SK-N-SH (cell line): Measurements from ENCODE around the gene H2AZ2. TPM values are rescaled to one million over a fixed set of nuclear protein-coding genes. Genes with fewer than 3 reads are reported as not detected.

Experiments
- CTCF ChIA-PET: fragments of 300-600, 350-600 bp; formaldehyde crosslinking; extraction: SDS; loops from one replicate; lab custom pipeline; 2021; lab: Yijun Ruan, JAX
- POLR2A ChIA-PET: fragments of 350-600 bp; sonication (Branson Sonifier 250); formaldehyde crosslinking; extraction: SDS; loops from one replicate; lab custom pipeline; 2020; ENCODE audit warnings: antibody characterized with exemption, inconsistent platforms; lab: Yijun Ruan, JAX
- DNase-seq: peaks from one replicate; pipeline ENCODE4 v3.0.0; 2012
- H2AFZ ChIP-seq: fragments of 200-600 bp; sonication (generic); 2 replicates; pipeline ENCODE4 v1.8.1; 2016; ENCODE audit warnings: antibody characterized with exemption, mild to moderate bottlenecking, low read depth
- H3F3A ChIP-seq: fragments of 200-600 bp; sonication (generic); replicated peaks from 2 replicates; pipeline ENCODE3; 2016; ENCODE audit warnings: antibody characterized with exemption, mild to moderate bottlenecking; ENCODE audit not compliant: insufficient read depth
- H3K27ac ChIP-seq, 2 experiments: fragments of 200-500 bp in 1 of 2; fragments of 200-600 bp in 1 of 2; sonication (Bioruptor generic) in 1 of 2; sonication (generic), shearing (Covaris generic) in 1 of 2; 2 replicates each; pipeline versions ENCODE4 v1.5.1 to v1.6.1; 2014 to 2016; ENCODE audit warnings: low read depth in 2 of 2, inconsistent platforms in 1 of 2, low read length in 1 of 2, mild to moderate bottlenecking in 1 of 2, mixed read lengths in 1 of 2
- H3K27me3 ChIP-seq: fragments of 200-600 bp; sonication (generic), shearing (Covaris generic); 2 replicates; pipeline ENCODE4 v1.6.1; 2016; ENCODE audit warnings: mixed run types; ENCODE audit not compliant: insufficient read depth
- H3K36me3 ChIP-seq, 2 experiments: fragments of 200-500 bp in 1 of 2; fragments of 200-600 bp in 1 of 2; sonication (Bioruptor generic) in 1 of 2; sonication (generic) in 1 of 2; replicated peaks in 1 of 2; 2 replicates each; pipeline versions ENCODE3 to v1.5.1; 2014 to 2016; ENCODE audit warnings: low read length in 1 of 2, mild to moderate bottlenecking in 1 of 2; ENCODE audit not compliant: insufficient read depth in 2 of 2, control insufficient read depth in 1 of 2
- H3K4me1 ChIP-seq, 2 experiments: fragments of 200-500 bp in 1 of 2; fragments of 200-600 bp in 1 of 2; sonication (Bioruptor generic) in 1 of 2; sonication (generic), shearing (Covaris generic) in 1 of 2; 2 replicates each; pipeline versions ENCODE4 v1.5.1 to v1.6.1; 2014 to 2016; ENCODE audit warnings: low read depth in 1 of 2, low read length in 1 of 2, mixed run types in 1 of 2; ENCODE audit not compliant: insufficient read depth in 2 of 2, control insufficient read depth in 1 of 2
- H3K4me2 ChIP-seq: fragments of 200-600 bp; sonication (generic), shearing (Covaris generic); 2 replicates; pipeline ENCODE4 v1.6.1; 2017; ENCODE audit warnings: mixed run types
- H3K4me3 ChIP-seq, 2 experiments: fragments of 200-500 bp in 1 of 2; fragments of 200-600 bp in 1 of 2; sonication (Bioruptor generic) in 1 of 2; sonication (generic), shearing (Covaris generic) in 1 of 2; 2 replicates each; pipeline versions ENCODE4 v1.5.1 to v1.8.1; 2014 to 2016; ENCODE audit warnings: low read depth in 2 of 2, inconsistent platforms in 1 of 2, low read length in 1 of 2, mild to moderate bottlenecking in 1 of 2, mixed read lengths in 1 of 2, moderate library complexity in 1 of 2
- H3K79me2 ChIP-seq: fragments of 200-600 bp; sonication (generic); 2 replicates; pipeline ENCODE4 v1.8.1; 2017; ENCODE audit warnings: mild to moderate bottlenecking; ENCODE audit not compliant: insufficient read depth
- H3K9ac ChIP-seq: fragments of 200-600 bp; sonication (generic); 2 replicates; pipeline ENCODE4 v1.6.1; 2017; ENCODE audit warnings: mixed run types
- H3K9me2 ChIP-seq: fragments of 200-600 bp; sonication (generic); 2 replicates; pipeline ENCODE4 v1.6.1; 2017; ENCODE audit warnings: mixed run types
- H3K9me3 ChIP-seq: fragments of 200-600 bp; sonication (generic); 2 replicates; pipeline ENCODE4 v1.6.1; 2017; ENCODE audit warnings: mixed run types, mild to moderate bottlenecking, moderate library complexity
- H4K20me1 ChIP-seq: fragments of 200-600 bp; sonication (generic); 2 replicates; pipeline ENCODE4 v1.6.1; 2017; ENCODE audit warnings: mild to moderate bottlenecking, mixed run types; ENCODE audit not compliant: insufficient read depth
- CTCF ChIP-seq: fragments of 200-600 bp; sonication (generic); IDR thresholded peaks from 2 replicates; pipeline ENCODE4 v1.6.1; 2017; ENCODE audit warnings: antibody characterized with exemption, mild to moderate bottlenecking, moderate library complexity
- ELF1 ChIP-seq: IDR thresholded peaks from 2 replicates; pipeline ENCODE4 v1.4.0; 2012
- EP300 ChIP-seq, 2 experiments: IDR thresholded peaks; 2 replicates each; pipeline versions ENCODE4 v1.4.0 to v1.6.1; 2012; ENCODE audit warnings: borderline replicate concordance in 1 of 2, low read depth in 1 of 2, low read length in 1 of 2
- JUND ChIP-seq: IDR thresholded peaks from 2 replicates; pipeline ENCODE4 v1.4.0; 2012
- MEF2A ChIP-seq: IDR thresholded peaks from 2 replicates; pipeline ENCODE4 v1.4.0; 2012; ENCODE audit warnings: low read depth, borderline replicate concordance
- MXI1 ChIP-seq: IDR thresholded peaks from 2 replicates; pipeline ENCODE4 v1.6.1; 2012; ENCODE audit warnings: mild to moderate bottlenecking, low read depth, low read length, improper control_type of control experiment
- NFIC ChIP-seq: IDR thresholded peaks from 2 replicates; pipeline ENCODE4 v1.4.0; 2012; ENCODE audit warnings: borderline replicate concordance
- RCOR1 ChIP-seq: fragments of 150-350 bp; IDR thresholded peaks from 2 replicates; pipeline ENCODE4 v1.6.1; 2017; ENCODE audit warnings: antibody characterized with exemption, low read length
- TAF1 ChIP-seq: IDR thresholded peaks from 2 replicates; pipeline ENCODE4 v1.6.1; 2012; ENCODE audit warnings: low read depth, mild to moderate bottlenecking, low read length, moderate library complexity, borderline replicate concordance
- TCF12 ChIP-seq: IDR thresholded peaks from 2 replicates; pipeline ENCODE4 v1.4.0; 2012
- WGBS: methylation state at CpG from one replicate; pipeline ENCODE4 v1.1.6; 2017; ENCODE audit warnings: low lambda C conversion rate; 5-methylcytosine and 5-hydroxymethylcytosine counted together
- polyA plus RNA-seq, 3 experiments: library from polyadenylated mRNA; depleted of rRNA; stranded (reverse); fragments of >200 nt; gene quantifications; 2 replicates each; pipeline ENCODE4 v1.2.3, GENCODE V29; 2012

The H2AZ2 gene
- polyA plus RNA-seq, 1 of the 3 experiments (the other 2 are of a cell fraction): 389 TPM

GRCh38 chr7:44881610-44882009 lies 33.7 kb upstream of the H2AZ2 start (continued):
- TF ChIP-seq CTCF (no peak), ELF1 (peak; percentile 54; the same call in 1 of the 2 replicates), EP300 (IDR thresholded peaks at IDR 0.05; ENCODE audit: borderline replicate concordance in 1 of 2, low read depth in 1 of 2, low read length in 1 of 2) (peak in 1 of 2 experiments; percentile 64; a peak in 1 of 4 replicates), TCF12 (peak; percentile 56), MXI1 (peak; percentile 28; the same call in 1 of the 2 replicates), JUND (peak; percentile 42; the same call in 1 of the 2 replicates), NFIC (peak; percentile 77), MEF2A (peak; percentile 79)

GRCh38 chr7:44881066-44881600 lies 33.2 kb upstream of the H2AZ2 start:
- Histone ChIP-seq H3K27me3 (no peaks in the 10 kb centered on the region), H3K79me2 (peaks cover 91% of the 10 kb centered on the region), H3K9ac (peak overlapping the region; percentile 15; the same call in 1 of the 2 replicates), H3K9me3 (no peaks in the 10 kb centered on the region), H2AFZ (no peak overlapping the region), H4K20me1 (peaks cover 80% of the 10 kb centered on the region), H3F3A (peaks cover 47% of the 10 kb centered on the region), H3K4me1 (peaks cover 23 to 48% of the 10 kb centered on the region in 2 experiments; a peak in 3 of 4 replicates), H3K27ac (peak overlapping the region; percentile 53 to 79; a peak in 3 of 4 replicates), H3K4me2 (peak overlapping the region; percentile 81), H3K4me3 (peak overlapping the region; percentile 72 to 87), H3K36me3 (peaks cover 69 to 72% of the 10 kb centered on the region in 2 experiments), H3K9me2 (no peaks in the 10 kb centered on the region)
- 21% methylated on average over 1 of the region's 1 CpG for WGBS
- TF ChIP-seq RCOR1 (no peak), MXI1 (peak; percentile 24; the same call in 1 of the 2 replicates)
- ChIA-PET CTCF (interaction anchor here (0.6 to 4.0 kb wide), 7 partner anchors 23 to 254 kb away, joined by 3 to 38 read pairs (median 3); no protein-coding TSS in a partner anchor), POLR2A (no interaction called here)
- no peak for DNase-seq

GRCh38 chr7:44880317-44881018 lies 32.6 kb upstream of the H2AZ2 start:
- Histone ChIP-seq H2AFZ (no peak overlapping the region), H3K4me2 (peak overlapping the region; percentile 81), H3K4me1 (peaks cover 23 to 44% of the 10 kb centered on the region in 2 experiments; a peak in 3 of 4 replicates), H3K9me3 (no peaks in the 10 kb centered on the region), H3K4me3 (peak overlapping the region; percentile 72 to 87), H3K79me2 (peaks cover 96% of the 10 kb centered on the region), H3K9ac (peak overlapping the region; percentile 15; the same call in 1 of the 2 replicates), H3K27me3 (no peaks in the 10 kb centered on the region), H3K9me2 (no peaks in the 10 kb centered on the region), H3F3A (peaks cover 49% of the 10 kb centered on the region), H3K36me3 (peaks cover 69 to 72% of the 10 kb centered on the region in 2 experiments), H4K20me1 (peaks cover 87% of the 10 kb centered on the region), H3K27ac (peak overlapping the region; percentile 22 to 79)
- ChIA-PET POLR2A (no interaction called here), CTCF (interaction anchor here (0.6 to 4.0 kb wide), 6 partner anchors 22 to 255 kb away, joined by 3 to 38 read pairs (median 3); no protein-coding TSS in a partner anchor)
- TF ChIP-seq TAF1 (no peak), RCOR1 (no peak)
- DNase-seq: no peak
- 44% methylated on average over 4 of the region's 4 CpGs for WGBS
